H9 (cell line): ENCODE results near the gene BTBD7. TPM values are rescaled to one million over a fixed set of nuclear protein-coding genes. Genes with fewer than 3 reads are reported as not detected.

Source experiments
- DNase-seq: peaks from one replicate; pipeline ENCODE4 v3.0.0-alpha.2; 2017
- H2AFZ ChIP-seq: one replicate; pipeline ENCODE4 v1.6.1; 2013; ENCODE audit warnings: mild to moderate bottlenecking, low read length, control low read depth, moderate library complexity
- H2AK5ac ChIP-seq: 2 replicates; pipeline ENCODE4 v1.6.1; 2013; ENCODE audit warnings: low read length, control low read depth, mixed read lengths; ENCODE audit not compliant: insufficient read length
- H2BK120ac ChIP-seq: one replicate; pipeline ENCODE4 v1.6.1; 2013; ENCODE audit warnings: low read depth, mild to moderate bottlenecking, low read length, control low read depth, inconsistent platforms; ENCODE audit not compliant: poor library complexity, severe bottlenecking
- H2BK12ac ChIP-seq: 2 replicates; pipeline ENCODE4 v1.6.1; 2013; ENCODE audit warnings: low read length, control low read depth, mixed read lengths, low read depth; ENCODE audit not compliant: insufficient read length
- H2BK15ac ChIP-seq: 2 replicates; pipeline ENCODE4 v1.6.1; 2013; ENCODE audit warnings: low read depth, low read length, control low read depth
- H2BK20ac ChIP-seq: one replicate; pipeline ENCODE4 v1.6.1; 2013; ENCODE audit warnings: low read depth, mild to moderate bottlenecking, low read length, control low read depth, inconsistent platforms; ENCODE audit not compliant: poor library complexity, severe bottlenecking
- H2BK5ac ChIP-seq: 2 replicates; pipeline ENCODE4 v1.6.1; 2013; ENCODE audit warnings: low read length, control low read depth, mixed read lengths; ENCODE audit not compliant: insufficient read length
- H3K14ac ChIP-seq: 2 replicates; pipeline ENCODE4 v1.6.1; 2013; ENCODE audit warnings: low read length, control low read depth; ENCODE audit not compliant: insufficient read depth
- H3K18ac ChIP-seq: 2 replicates; pipeline ENCODE4 v1.6.1; 2013; ENCODE audit warnings: low read depth, mild to moderate bottlenecking, mixed read lengths, low read length, control low read depth; ENCODE audit not compliant: insufficient read length
- H3K23ac ChIP-seq: 2 replicates; pipeline ENCODE4 v1.6.1; 2013; ENCODE audit warnings: low read length, control low read depth, mixed read lengths, low read depth; ENCODE audit not compliant: insufficient read length
- H3K23me2 ChIP-seq: 2 replicates; pipeline ENCODE4 v1.6.1; 2013; ENCODE audit warnings: low read depth, mild to moderate bottlenecking, mixed read lengths, low read length, control low read depth; ENCODE audit not compliant: insufficient read length, poor library complexity, severe bottlenecking
- H3K27ac ChIP-seq: 2 replicates; pipeline ENCODE4 v1.5.1; 2013; ENCODE audit warnings: low read length, control low read depth, mixed read lengths, low read depth; ENCODE audit not compliant: insufficient read length
- H3K27me3 ChIP-seq: 2 replicates; pipeline ENCODE4 v1.6.1; 2013; ENCODE audit warnings: low read length, control low read depth, inconsistent platforms; ENCODE audit not compliant: insufficient read depth
- H3K4ac ChIP-seq: 2 replicates; pipeline ENCODE4 v1.6.1; 2013; ENCODE audit warnings: low read depth, mild to moderate bottlenecking, control low read depth, inconsistent platforms, low read length, moderate library complexity
- H3K4me1 ChIP-seq: 2 replicates; pipeline ENCODE4 v1.6.1; 2013; ENCODE audit warnings: low read length, control low read depth, inconsistent platforms; ENCODE audit not compliant: insufficient read depth
- H3K4me2 ChIP-seq: 2 replicates; pipeline ENCODE4 v1.6.1; 2013; ENCODE audit warnings: low read length, control low read depth, mixed read lengths; ENCODE audit not compliant: insufficient read length, insufficient read depth
- H3K56ac ChIP-seq: 2 replicates; pipeline ENCODE4 v1.6.1; 2013; ENCODE audit warnings: low read depth, mild to moderate bottlenecking, mixed read lengths, low read length, control low read depth; ENCODE audit not compliant: insufficient read length
- H3K79me1 ChIP-seq: 2 replicates; pipeline ENCODE4 v1.6.1; 2013; ENCODE audit warnings: low read depth, mild to moderate bottlenecking, moderate library complexity, low read length, control low read depth, inconsistent platforms; ENCODE audit not compliant: insufficient read depth, poor library complexity, severe bottlenecking
- H3K79me2 ChIP-seq: 2 replicates; pipeline ENCODE4 v1.6.1; 2013; ENCODE audit warnings: low read length, control low read depth, inconsistent platforms; ENCODE audit not compliant: insufficient read depth
- H3K9ac ChIP-seq: 2 replicates; pipeline ENCODE4 v1.6.1; 2013; ENCODE audit warnings: low read length, control low read depth, mixed read lengths; ENCODE audit not compliant: insufficient read length; ENCODE audit errors: extremely low read depth
- H3K9me3 ChIP-seq: one replicate; pipeline ENCODE4 v1.6.1; 2013; ENCODE audit warnings: low read depth, low read length, inconsistent platforms; ENCODE audit not compliant: control insufficient read depth
- H3T11ph ChIP-seq: one replicate; pipeline ENCODE4 v1.6.1; 2013; ENCODE audit warnings: mild to moderate bottlenecking, low read length, control low read depth, inconsistent platforms
- H4K20me1 ChIP-seq: one replicate; pipeline ENCODE4 v1.6.1; 2013; ENCODE audit not compliant: control insufficient read depth, insufficient read length, insufficient read depth
- H4K5ac ChIP-seq: 2 replicates; pipeline ENCODE4 v1.6.1; 2013; ENCODE audit warnings: low read depth, mild to moderate bottlenecking, mixed read lengths, low read length, control low read depth; ENCODE audit not compliant: insufficient read length
- H4K8ac ChIP-seq: replicated peaks from 2 replicates; pipeline ENCODE4 v1.6.1; 2013; ENCODE audit warnings: low read length, control low read depth, mixed read lengths, low read depth; ENCODE audit not compliant: insufficient read length
- H4K91ac ChIP-seq: 2 replicates; pipeline ENCODE4 v1.6.1; 2013; ENCODE audit warnings: low read depth, mild to moderate bottlenecking, moderate library complexity, mixed read lengths, low read length, control low read depth; ENCODE audit not compliant: insufficient read length
- H3K27ac Mint-ChIP-seq, 3 experiments: 2 replicates in 2 of 3; 3 replicates in 1 of 3; pipeline ENCODE4 v1.8.0; 2020 to 2021; ENCODE audit warnings: mixed read lengths in 3 of 3, mild to moderate bottlenecking in 1 of 3, moderate library complexity in 1 of 3
- H3K27me3 Mint-ChIP-seq: 2 replicates; pipeline ENCODE4 v1.8.0; 2021; ENCODE audit warnings: low read depth, mild to moderate bottlenecking, moderate library complexity, mixed read lengths
- H3K36me3 Mint-ChIP-seq, 3 experiments: 2 replicates in 2 of 3; 3 replicates in 1 of 3; pipeline ENCODE4 v1.8.0; 2020 to 2021; ENCODE audit warnings: low read depth in 3 of 3, mixed read lengths in 3 of 3; ENCODE audit not compliant: insufficient read depth in 1 of 3
- H3K4me1 Mint-ChIP-seq, 2 experiments: 2 replicates each; pipeline ENCODE4 v1.8.0; 2020; ENCODE audit warnings: mixed read lengths in 2 of 2
- H3K4me3 Mint-ChIP-seq, 2 experiments: 2 replicates in 1 of 2; 3 replicates in 1 of 2; pipeline ENCODE4 v1.8.0; 2020 to 2021; ENCODE audit warnings: mild to moderate bottlenecking in 2 of 2, mixed read lengths in 2 of 2, moderate library complexity in 1 of 2
- H3K9me3 Mint-ChIP-seq, 2 experiments: 2 replicates in 1 of 2; 3 replicates in 1 of 2; pipeline ENCODE4 v1.8.0; 2020; ENCODE audit warnings: mild to moderate bottlenecking in 2 of 2, mixed read lengths in 2 of 2, moderate library complexity in 1 of 2
- WGBS: extraction: QIAGEN DNeasy Blood & Tissue Kit; methylation state at CpG from one replicate; pipeline ENCODE4 v1.1.7; 2013; ENCODE audit warnings: missing lambda C conversion rate, low lambda C conversion rate, mixed read lengths; ENCODE audit not compliant: insufficient read length; ENCODE audit errors: extremely low coverage; 5-methylcytosine and 5-hydroxymethylcytosine counted together
- total RNA-seq: library from RNA; stranded (reverse); gene quantifications from 2 replicates; pipeline ENCODE4 v1.2.1, GENCODE V29; 2021
- TF ChIP-seq, protein P1 (sequence below): fragments of 200-600 bp; sonication (generic); conservative IDR thresholded peaks from 3 replicates; pipeline ENCODE4 v1.8.0; 2021; ENCODE audit warnings: antibody characterized with exemption, mild to moderate bottlenecking

BTBD7 gene
- total RNA-seq, 1 experiment from 2014 or later: 44.1 TPM

- no peak overlapping the region for H2BK12ac ChIP-seq
- no peak overlapping the region for H4K5ac ChIP-seq
- H3K27me3 ChIP-seq: no peaks in the 10 kb centered on the region
- peaks cover 0 to 10% (median 8%) of the 10 kb centered on the region in 3 experiments; a peak in 3 of 7 replicates for H3K36me3 Mint-ChIP-seq
- H4K20me1 ChIP-seq: no peaks in the 10 kb centered on the region
- no peaks in the 10 kb centered on the region for H3K27me3 Mint-ChIP-seq
- no peaks in the 10 kb centered on the region for H3K9me3 Mint-ChIP-seq
- no peak overlapping the region for H2BK5ac ChIP-seq
- H2BK20ac ChIP-seq: no peak overlapping the region
- no peaks in the 10 kb centered on the region for H3K23me2 ChIP-seq
- peaks cover 5% of the 10 kb centered on the region; the same call in 1 of the 2 replicates for H3K79me2 ChIP-seq
- H2BK15ac ChIP-seq: no peak overlapping the region
- H3K23ac ChIP-seq: no peak overlapping the region
- no peak overlapping the region for H3T11ph ChIP-seq
- no peak overlapping the region for H3K14ac ChIP-seq
- H3K27ac Mint-ChIP-seq: peak overlapping the region in 1 of 3 experiments; percentile 88; a peak in 1 of 7 replicates
- no peak overlapping the region for H2AK5ac ChIP-seq
- no peak overlapping the region for H3K4me3 Mint-ChIP-seq
- H3K4me2 ChIP-seq: no peak overlapping the region
- H3K4me1 Mint-ChIP-seq: peaks cover 22 to 28% of the 10 kb centered on the region in 2 experiments
- no peak overlapping the region for H3K4ac ChIP-seq
- no peak overlapping the region for H2BK120ac ChIP-seq
- H3K4me1 ChIP-seq: peaks cover 2% of the 10 kb centered on the region; the same call in 1 of the 2 replicates
- H3K9ac ChIP-seq: no peak overlapping the region
- TF ChIP-seq, protein P1, sequence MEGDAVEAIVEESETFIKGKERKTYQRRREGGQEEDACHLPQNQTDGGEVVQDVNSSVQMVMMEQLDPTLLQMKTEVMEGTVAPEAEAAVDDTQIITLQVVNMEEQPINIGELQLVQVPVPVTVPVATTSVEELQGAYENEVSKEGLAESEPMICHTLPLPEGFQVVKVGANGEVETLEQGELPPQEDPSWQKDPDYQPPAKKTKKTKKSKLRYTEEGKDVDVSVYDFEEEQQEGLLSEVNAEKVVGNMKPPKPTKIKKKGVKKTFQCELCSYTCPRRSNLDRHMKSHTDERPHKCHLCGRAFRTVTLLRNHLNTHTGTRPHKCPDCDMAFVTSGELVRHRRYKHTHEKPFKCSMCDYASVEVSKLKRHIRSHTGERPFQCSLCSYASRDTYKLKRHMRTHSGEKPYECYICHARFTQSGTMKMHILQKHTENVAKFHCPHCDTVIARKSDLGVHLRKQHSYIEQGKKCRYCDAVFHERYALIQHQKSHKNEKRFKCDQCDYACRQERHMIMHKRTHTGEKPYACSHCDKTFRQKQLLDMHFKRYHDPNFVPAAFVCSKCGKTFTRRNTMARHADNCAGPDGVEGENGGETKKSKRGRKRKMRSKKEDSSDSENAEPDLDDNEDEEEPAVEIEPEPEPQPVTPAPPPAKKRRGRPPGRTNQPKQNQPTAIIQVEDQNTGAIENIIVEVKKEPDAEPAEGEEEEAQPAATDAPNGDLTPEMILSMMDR: no peak
- no peak for DNase-seq
- peaks cover 7% of the 10 kb centered on the region for H3K79me1 ChIP-seq
- no peak overlapping the region for H3K18ac ChIP-seq
- no CpG with 5 or more reads among the region's 7 CpGs for WGBS
- H3K56ac ChIP-seq: no peak overlapping the region
- no peak overlapping the region for H2AFZ ChIP-seq
- H3K9me3 ChIP-seq: no peaks in the 10 kb centered on the region
- H4K8ac ChIP-seq: no peak overlapping the region
- H4K91ac ChIP-seq: no peak overlapping the region
- no peak overlapping the region for H3K27ac ChIP-seq
Observed at GRCh38 chr14:93317210-93317874, 15.5 kb downstream of the BTBD7 start.
